Measurements from ENCODE around the gene UNC5B. TPM values are rescaled to one million over a fixed set of nuclear protein-coding genes. Genes with fewer than 3 reads are reported as not detected.

UNC5B gene
- total RNA-seq, 4 donors from 2014 or later = 5.3 to 26.6 (median 17.7) TPM

- Histone ChIP-seq H3K36me3 (no peaks in the 10 kb centered on the region), H3K27me3 (no peaks in the 10 kb centered on the region), H3K9me3 (no peaks in the 10 kb centered on the region), H3K4me3 (no peak overlapping the region), H3K27ac (no peak overlapping the region), H3K4me1 (no peaks in the 10 kb centered on the region)
- DNase-seq = no peak
- intact Hi-C loops (cut with DNase I; ENCODE audit: low total_unique reads) = no loop called here
- TF ChIP-seq CTCF (IDR thresholded peaks at IDR 0.05) = no peak
- no peak for TF ChIP-seq POLR2A (IDR thresholded peaks at IDR 0.05)
Measured at GRCh38 chr10:71281646-71282322, 69.4 kb downstream of the UNC5B start.

- intact Hi-C loops (cut with DNase I; ENCODE audit: low total_unique reads) = no loop called here
- H3K27me3 ChIP-seq = no peaks in the 10 kb centered on the region
- no peaks in the 10 kb centered on the region for H3K9me3 ChIP-seq
- H3K36me3 ChIP-seq = no peaks in the 10 kb centered on the region
- DNase-seq = no peak
- no peak for TF ChIP-seq CTCF (IDR thresholded peaks at IDR 0.05)
- no peak for TF ChIP-seq POLR2A (IDR thresholded peaks at IDR 0.05)
- H3K4me1 ChIP-seq = no peaks in the 10 kb centered on the region
- no peak overlapping the region for H3K4me3 ChIP-seq
- H3K27ac ChIP-seq = no peak overlapping the region
Measured at GRCh38 chr10:71282323-71282680, 69.9 kb downstream of the UNC5B start.

- Histone ChIP-seq H3K4me3 (no peak overlapping the region), H3K36me3 (no peaks in the 10 kb centered on the region), H3K27me3 (no peaks in the 10 kb centered on the region), H3K4me1 (no peaks in the 10 kb centered on the region), H3K9me3 (no peaks in the 10 kb centered on the region), H3K27ac (no peak overlapping the region)
- TF ChIP-seq CTCF (IDR thresholded peaks at IDR 0.05) = no peak
- TF ChIP-seq POLR2A (IDR thresholded peaks at IDR 0.05) = no peak
- intact Hi-C loops (cut with DNase I; ENCODE audit: low total_unique reads) = no loop called here
- no peak for DNase-seq
Measured at GRCh38 chr10:71283410-71283809, 71.0 kb downstream of the UNC5B start.

- intact Hi-C loops (cut with DNase I; ENCODE audit: low total_unique reads) = no loop called here
Measured at GRCh38 chr10:71283876-71284275, 71.5 kb downstream of the UNC5B start.

More at GRCh38 chr10:71283876-71284275, 71.5 kb downstream of the UNC5B start:
- Histone ChIP-seq H3K27ac (no peak overlapping the region), H3K36me3 (no peaks in the 10 kb centered on the region), H3K4me1 (no peaks in the 10 kb centered on the region), H3K9me3 (no peaks in the 10 kb centered on the region), H3K27me3 (no peaks in the 10 kb centered on the region), H3K4me3 (no peak overlapping the region)
- DNase-seq = no peak
- TF ChIP-seq POLR2A (IDR thresholded peaks at IDR 0.05) = no peak
- TF ChIP-seq CTCF (IDR thresholded peaks at IDR 0.05) = no peak
